GM12892 (cell line): ENCODE data around the gene MRPS6.

Experiments
- POLR2A ChIP-seq: IDR thresholded peaks from 2 replicates; pipeline ENCODE4 v1.6.1; 2011; ENCODE audit warnings: low read depth, low read length, control low read depth
- POLR2AphosphoS5 ChIP-seq: IDR thresholded peaks from 2 replicates; pipeline ENCODE4 v1.6.1; 2011; ENCODE audit warnings: low read depth, low read length, control low read depth
- TAF1 ChIP-seq: IDR thresholded peaks from 2 replicates; pipeline ENCODE4 v1.6.1; 2011; ENCODE audit warnings: low read depth, mild to moderate bottlenecking, control low read depth, low read length, borderline replicate concordance

- no peak; the same call in 1 of the 2 replicates for TF ChIP-seq POLR2A
- TF ChIP-seq POLR2AphosphoS5 = no peak; the same call in 1 of the 2 replicates
- TF ChIP-seq TAF1 = no peak
Observed at GRCh38 chr21:34075760-34076660, 2.6 kb downstream of the MRPS6 start.
